Measurements from ENCODE around the gene KIAA0825.
"Not testable (repeated sequence)": the region's sequence is repeated elsewhere in the genome, so short reads cannot be mapped to it uniquely, and the experiment has no call there.

KIAA0825 gene

GRCh38 chr5:94618493-94619328 is at the start of gene KIAA0825, which contains the start of gene SLF1:
Gene KIAA0825, minus strand, starts transcription at chr5:94618604. Its CDS starts 81,478 bp downstream, at chr5:94537126.
Gene SLF1, plus strand, starts transcription at chr5:94618669. Its CDS starts 10,142 bp downstream, at chr5:94628811.
- peak; percentile 92 for DNase-seq

- DNase-seq, result no peak
These were observed 49.5 kb upstream of the KIAA0825 start for GRCh38 chr5:94667937-94668336.

- DNase-seq, result no peak
These were observed 42.7 kb upstream of the KIAA0825 start for GRCh38 chr5:94661086-94661485.

- no peak for DNase-seq
These were observed 42.1 kb upstream of the KIAA0825 start for GRCh38 chr5:94660506-94660905.

- DNase-seq, result no peak
These were observed 39.9 kb upstream of the KIAA0825 start for GRCh38 chr5:94658272-94658671.

GRCh38 chr5:94649874-94650273 is 31.5 kb upstream of the KIAA0825 start:
- no peak for DNase-seq

- no peak for DNase-seq
These were observed 28.4 kb upstream of the KIAA0825 start for GRCh38 chr5:94646758-94647157.

- DNase-seq, result no peak
These were observed 26.6 kb upstream of the KIAA0825 start for GRCh38 chr5:94645053-94645452.

GRCh38 chr5:94640176-94640575 is 21.8 kb upstream of the KIAA0825 start:
- DNase-seq, result no peak

GRCh38 chr5:94632024-94632423 is 13.6 kb upstream of the KIAA0825 start:
- no peak for DNase-seq

GRCh38 chr5:94627191-94627590 is 8.8 kb upstream of the KIAA0825 start:
- DNase-seq, result no peak

GRCh38 chr5:94623877-94624276 is 5.5 kb upstream of the KIAA0825 start:
- no peak for DNase-seq

- no peak for DNase-seq
These were observed 4.6 kb upstream of the KIAA0825 start for GRCh38 chr5:94623011-94623410.

- no peak for DNase-seq
These were observed 3.4 kb upstream of the KIAA0825 start for GRCh38 chr5:94621763-94622162.

- DNase-seq, result no peak
These were observed 1.9 kb upstream of the KIAA0825 start for GRCh38 chr5:94620256-94620655.

- peak; percentile 76 for DNase-seq
These were observed 343 bp downstream of the KIAA0825 start for GRCh38 chr5:94618029-94618492.

- DNase-seq, result no peak
These were observed 2.5 kb downstream of the KIAA0825 start for GRCh38 chr5:94615862-94616261.

GRCh38 chr5:94614156-94614805 is 4.1 kb downstream of the KIAA0825 start:
- DNase-seq, result no peak

GRCh38 chr5:94613583-94613982 is 4.8 kb downstream of the KIAA0825 start:
- peak; percentile 37 for DNase-seq

GRCh38 chr5:94595281-94595840 is 23.0 kb downstream of the KIAA0825 start:
- no peak for DNase-seq

- DNase-seq, result no peak
These were observed 40.7 kb downstream of the KIAA0825 start for GRCh38 chr5:94577466-94578245.

- no peak for DNase-seq
These were observed 43.2 kb downstream of the KIAA0825 start for GRCh38 chr5:94575196-94575595.

GRCh38 chr5:94573349-94573748 is 45.1 kb downstream of the KIAA0825 start:
- DNase-seq, result not testable (repeated sequence)

Measured in NCI-H82 (cell line).